ENCODE data around the gene CDCA4.

DNA sequence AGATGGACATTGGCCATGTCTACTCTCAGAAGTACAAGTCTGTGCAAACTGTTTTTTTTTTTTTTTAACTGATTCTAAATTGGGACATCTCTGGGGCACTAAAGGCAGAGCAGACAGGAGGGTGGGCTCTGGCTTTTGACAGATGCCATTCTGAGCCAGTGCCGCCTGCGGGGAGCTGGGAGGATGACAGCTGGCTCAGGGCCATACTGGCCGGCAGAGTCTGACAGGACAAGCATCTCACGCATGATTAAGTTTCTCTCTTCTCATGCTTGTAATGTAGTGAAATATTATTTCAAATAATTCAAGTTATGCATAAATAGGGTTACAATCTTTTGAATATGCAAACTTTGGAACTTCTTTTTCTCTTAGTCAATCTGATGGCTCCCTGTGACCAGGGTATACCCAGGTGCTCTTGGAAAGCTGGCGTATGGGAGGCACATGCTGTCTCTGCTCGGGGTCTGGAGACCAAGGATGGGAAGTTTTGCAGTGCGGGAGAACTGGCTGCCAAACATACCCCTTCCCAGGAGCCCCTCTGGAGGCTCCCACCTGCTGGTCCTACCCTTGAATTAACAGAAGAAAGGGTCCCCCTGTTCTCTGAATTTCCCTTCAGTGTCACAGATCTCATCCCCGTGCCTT lies 7.6 kb downstream of the CDCA4 start:
- TF ChIP-seq, protein P1, sequence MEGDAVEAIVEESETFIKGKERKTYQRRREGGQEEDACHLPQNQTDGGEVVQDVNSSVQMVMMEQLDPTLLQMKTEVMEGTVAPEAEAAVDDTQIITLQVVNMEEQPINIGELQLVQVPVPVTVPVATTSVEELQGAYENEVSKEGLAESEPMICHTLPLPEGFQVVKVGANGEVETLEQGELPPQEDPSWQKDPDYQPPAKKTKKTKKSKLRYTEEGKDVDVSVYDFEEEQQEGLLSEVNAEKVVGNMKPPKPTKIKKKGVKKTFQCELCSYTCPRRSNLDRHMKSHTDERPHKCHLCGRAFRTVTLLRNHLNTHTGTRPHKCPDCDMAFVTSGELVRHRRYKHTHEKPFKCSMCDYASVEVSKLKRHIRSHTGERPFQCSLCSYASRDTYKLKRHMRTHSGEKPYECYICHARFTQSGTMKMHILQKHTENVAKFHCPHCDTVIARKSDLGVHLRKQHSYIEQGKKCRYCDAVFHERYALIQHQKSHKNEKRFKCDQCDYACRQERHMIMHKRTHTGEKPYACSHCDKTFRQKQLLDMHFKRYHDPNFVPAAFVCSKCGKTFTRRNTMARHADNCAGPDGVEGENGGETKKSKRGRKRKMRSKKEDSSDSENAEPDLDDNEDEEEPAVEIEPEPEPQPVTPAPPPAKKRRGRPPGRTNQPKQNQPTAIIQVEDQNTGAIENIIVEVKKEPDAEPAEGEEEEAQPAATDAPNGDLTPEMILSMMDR (IDR thresholded peaks at IDR 0.05; ENCODE audit: low read depth, low read length), result no peak
- TF ChIP-seq EZH2phosphoT487 (IDR thresholded peaks at IDR 0.05; ENCODE audit: low read depth), result no peak

Measured in OCI-LY3 (cell line).